HG03097 (cell line): ENCODE measurements around the gene PNMA3.
"Not testable (repeated sequence)": the region's sequence is repeated elsewhere in the genome, so short reads cannot be mapped to it uniquely, and the experiment has no call there.

Experiments used
- ATAC-seq: cut with Tn5 transposase; IDR thresholded peaks from one replicate; pipeline ENCODE4 v1.9.1; 2021; ENCODE audit not compliant: unreplicated experiment, low FRiP score

The PNMA3 gene

GRCh38 chrX:153071909-153072583 lies 15.8 kb downstream of the PNMA3 start, which contains the start of gene PNMA6A:
TSS of gene PNMA6A (plus strand) at chrX:153072454. CDS start at chrX:153073063, 609 bp downstream.
- not testable (repeated sequence) for ATAC-seq

DNA sequence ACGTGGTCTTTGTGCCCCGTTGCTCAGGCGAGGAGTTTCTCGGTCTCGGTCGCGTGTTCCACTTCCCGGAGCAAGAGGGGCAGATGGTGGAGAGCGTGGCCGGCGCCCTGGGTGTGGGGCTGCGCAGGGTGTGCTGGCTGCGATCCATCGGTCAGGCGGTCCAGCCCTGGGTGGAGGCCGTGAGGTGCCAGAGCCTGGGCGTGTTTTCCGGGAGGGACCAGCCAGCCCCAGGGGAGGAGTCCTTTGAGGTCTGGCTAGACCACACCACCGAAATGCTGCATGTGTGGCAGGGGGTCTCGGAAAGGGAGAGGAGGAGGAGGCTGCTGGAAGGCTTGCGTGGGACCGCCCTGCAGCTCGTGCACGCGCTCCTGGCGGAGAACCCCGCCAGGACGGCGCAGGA lies 17.1 kb downstream of the PNMA3 start:
- ATAC-seq, result not testable (repeated sequence)

GRCh38 chrX:153074262-153074899 lies 18.1 kb downstream of the PNMA3 start:
- ATAC-seq, result no peak

- no peak for ATAC-seq
Observed at GRCh38 chrX:153074935-153075334, 18.7 kb downstream of the PNMA3 start.

- ATAC-seq, result no peak
Observed at GRCh38 chrX:153075366-153075765, 19.1 kb downstream of the PNMA3 start.

- not testable (repeated sequence) for ATAC-seq
Observed at GRCh38 chrX:153077437-153078135, 21.3 kb downstream of the PNMA3 start.

GRCh38 chrX:153083238-153083923 lies 27.1 kb downstream of the PNMA3 start:
- not testable (repeated sequence) for ATAC-seq

- no peak for ATAC-seq
Observed at GRCh38 chrX:153102418-153102817, 46.1 kb downstream of the PNMA3 start.

DNA sequence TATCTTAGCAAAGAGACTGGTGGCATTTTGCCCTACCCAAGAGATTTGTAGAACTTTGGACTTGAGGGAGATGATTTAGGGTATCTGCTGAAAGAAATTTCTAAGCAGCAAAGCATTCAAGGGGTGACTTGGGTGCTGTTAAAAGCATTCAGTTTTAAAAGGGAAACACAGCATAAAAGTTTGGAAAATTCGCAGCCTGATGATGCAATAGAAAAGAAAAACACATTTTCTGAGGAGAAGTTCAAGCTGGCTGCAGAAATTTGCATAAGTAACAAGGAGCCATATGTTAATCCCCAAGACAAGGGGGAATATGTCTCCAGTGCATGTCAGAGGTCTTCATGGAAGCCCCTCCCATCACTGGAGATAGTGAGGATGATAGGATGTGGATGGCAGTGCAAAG lies 48.7 kb downstream of the PNMA3 start:
- ATAC-seq, result not testable (repeated sequence)

DNA sequence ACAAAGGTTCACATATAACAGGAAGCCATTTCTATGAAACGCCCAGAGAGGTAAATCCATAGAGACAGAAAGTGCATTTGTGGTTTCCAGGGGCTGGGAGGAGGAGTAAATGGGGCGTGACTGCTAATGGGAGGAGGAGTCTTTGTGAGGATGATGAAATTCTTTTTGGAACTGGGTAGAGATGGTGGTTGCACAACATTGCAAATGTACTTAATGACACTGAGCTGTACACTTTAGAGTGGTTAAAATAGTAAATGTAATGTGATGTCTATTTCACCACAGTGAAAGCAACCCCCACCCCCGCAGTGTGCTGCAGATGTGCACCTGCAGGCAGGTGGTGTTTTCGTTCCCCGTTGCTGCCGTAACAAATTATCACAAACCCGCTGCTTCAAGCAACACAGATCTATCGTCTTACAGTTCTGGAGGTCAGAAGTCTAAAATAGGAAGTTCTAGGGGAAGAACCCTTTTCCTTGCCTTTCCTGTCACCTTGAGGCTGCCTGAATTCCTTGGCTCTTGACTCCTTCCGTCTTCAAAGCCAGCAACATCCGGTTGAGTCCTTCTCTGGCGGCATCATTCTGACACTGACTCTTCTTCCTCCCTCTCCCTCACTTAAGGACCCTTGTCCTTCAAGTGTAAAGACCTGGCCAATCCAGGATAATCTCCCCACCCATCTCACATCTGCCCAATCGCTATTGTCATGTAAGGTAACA lies 50.0 kb downstream of the PNMA3 start:
- not testable (repeated sequence) for ATAC-seq
